PC-3 (cell line): ENCODE measurements around the gene SLC1A2. TPM values are rescaled to one million over a fixed set of nuclear protein-coding genes. Genes with fewer than 3 reads are reported as not detected.

ENCODE experiments used
- ATAC-seq: fragments of 200-7000 bp; cut with Tn5 transposase; 2 replicates; pipeline ENCODE4 v1.9.1; 2020; ENCODE audit warnings: mild to moderate bottlenecking, moderate library complexity
- BruUV-seq: library from RNA; stranded (reverse); fragments of 400-500 nt; replicated peaks from 2 replicates; lab custom pipeline; 2021; lab: Mats Ljungman, UMichigan
- CTCF ChIA-PET: fragments of 300-600 bp; sonication (Branson Sonifier 250); formaldehyde crosslinking; loops from one replicate; lab custom pipeline; 2022; ENCODE audit warnings: antibody characterized with exemption; lab: Charles Lee
- POLR2A ChIA-PET: fragments of 300-600 bp; sonication (Branson Sonifier 250); formaldehyde crosslinking; loops from one replicate; lab custom pipeline; 2022; ENCODE audit warnings: antibody characterized with exemption; ENCODE audit not compliant: unreplicated experiment; lab: Charles Lee
- DNase-seq: peaks from one replicate; pipeline ENCODE4 v3.0.0-alpha.2; 2015
- H2AFZ ChIP-seq: fragments of 300-600 bp; sonication (generic); 2 replicates; pipeline ENCODE4 v1.6.0; 2016; ENCODE audit warnings: antibody characterized with exemption, low read length
- H3F3A ChIP-seq: fragments of 300-600 bp; sonication (generic); one replicate; pipeline ENCODE4 v1.6.0; 2017; ENCODE audit warnings: antibody characterized with exemption, low read length, control low read depth, mild to moderate bottlenecking; ENCODE audit not compliant: unreplicated experiment
- H3K27ac ChIP-seq: fragments of 300-600 bp; sonication (generic); 2 replicates; pipeline ENCODE4 v1.5.1; 2016; ENCODE audit warnings: mild to moderate bottlenecking, low read length
- H3K27me3 ChIP-seq: fragments of 300-600 bp; sonication (generic); 2 replicates; pipeline ENCODE4 v1.6.1; 2016; ENCODE audit warnings: low read length, mixed read lengths
- H3K36me3 ChIP-seq: fragments of 300-600 bp; sonication (generic); 2 replicates; pipeline ENCODE4 v1.6.1; 2016; ENCODE audit warnings: low read depth, mixed run types, low read length, mixed read lengths
- H3K4me1 ChIP-seq: fragments of 300-600 bp; sonication (generic); 2 replicates; pipeline ENCODE4 v1.5.1; 2016; ENCODE audit warnings: low read length; ENCODE audit not compliant: insufficient read depth
- H3K4me2 ChIP-seq: fragments of 300-600 bp; sonication (generic); 2 replicates; pipeline ENCODE4 v1.6.0; 2016; ENCODE audit warnings: low read length
- H3K4me3 ChIP-seq: fragments of 300-600 bp; sonication (generic); 2 replicates; pipeline ENCODE4 v1.5.1; 2016; ENCODE audit warnings: mild to moderate bottlenecking, low read length, mixed read lengths
- H3K79me2 ChIP-seq: fragments of 300-600 bp; sonication (generic); 2 replicates; pipeline ENCODE4 v1.6.1; 2017; ENCODE audit warnings: low read length, mixed read lengths
- H3K9ac ChIP-seq: fragments of 300-600 bp; sonication (generic); 2 replicates; pipeline ENCODE4 v1.6.0; 2016; ENCODE audit warnings: mild to moderate bottlenecking, low read length
- H3K9me2 ChIP-seq: fragments of 300-600 bp; sonication (generic); replicated peaks from 2 replicates; pipeline ENCODE4 v1.6.1; 2016; ENCODE audit warnings: mixed run types, low read length, mixed read lengths
- H3K9me3 ChIP-seq: fragments of 300-600 bp; sonication (generic); 2 replicates; pipeline ENCODE4 v1.6.1; 2016; ENCODE audit warnings: low read length, mixed read lengths
- H4K20me1 ChIP-seq: fragments of 300-600 bp; sonication (generic); 2 replicates; pipeline ENCODE4 v1.6.1; 2016; ENCODE audit warnings: low read length, mixed read lengths
- EZH2 ChIP-seq: fragments of 300-600 bp; sonication (generic); IDR thresholded peaks from one replicate; pipeline ENCODE4 v1.6.1; 2017; ENCODE audit warnings: antibody characterized with exemption, mild to moderate bottlenecking, low read length; ENCODE audit not compliant: unreplicated experiment
- EZH2phosphoT487 ChIP-seq: fragments of 300-600 bp; sonication (generic); IDR thresholded peaks from 2 replicates; pipeline ENCODE4 v1.6.1; 2018; ENCODE audit warnings: mild to moderate bottlenecking, antibody characterized with exemption, low read length, borderline replicate concordance
- intact Hi-C: fragments of 100-400 bp; cut with micrococcal nuclease; formaldehyde crosslinking; loops from 2 replicates; pipeline ENCODE4 v1.9.0; 2023
- total RNA-seq: library from RNA; depleted of rRNA; stranded (reverse); fragments of >200 nt; gene quantifications from 2 replicates; pipeline ENCODE4 v1.2.3, GENCODE V29; 2014
- TF ChIP-seq, protein P1 (sequence below): fragments of 300-600 bp; sonication (generic); conservative IDR thresholded peaks from 2 replicates; pipeline ENCODE4 v1.5.1; 2017; ENCODE audit warnings: antibody characterized with exemption, low read depth, mild to moderate bottlenecking, low read length

SLC1A2 gene
- total RNA-seq, 1 experiment from 2014 or later, result 0.18 TPM

DNA sequence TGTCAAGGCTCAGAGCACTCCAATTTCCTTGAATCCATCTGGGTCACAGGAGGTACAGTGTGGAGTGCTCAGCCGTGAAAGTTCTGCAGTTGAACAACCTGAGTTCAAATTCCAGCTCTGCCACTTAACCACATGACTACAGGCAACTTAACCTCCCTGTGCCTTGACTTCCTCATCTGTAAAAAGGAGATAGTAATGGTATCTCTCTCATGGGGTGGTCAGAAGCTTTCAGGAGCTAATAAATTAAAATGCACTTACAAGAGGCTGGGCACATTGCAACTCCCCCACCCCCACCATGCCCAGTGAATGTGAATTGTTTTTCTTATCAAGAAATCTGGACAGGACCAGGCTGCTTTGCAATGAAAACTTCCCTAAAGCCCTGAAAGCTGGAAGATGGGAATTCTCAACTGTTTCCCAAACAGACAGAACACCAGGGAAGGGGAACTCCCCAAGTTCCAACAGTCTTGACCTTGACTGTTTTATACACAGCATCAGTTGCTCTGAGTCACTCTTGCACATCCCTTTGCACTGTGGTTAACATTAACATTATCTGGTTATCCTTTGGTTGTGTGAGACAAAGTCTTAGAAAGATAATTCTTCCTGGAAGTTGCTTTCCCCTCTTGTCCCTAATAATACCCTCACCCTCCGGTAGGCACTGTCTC lies 137.0 kb downstream of the SLC1A2 start:
- H4K20me1 ChIP-seq, result no peaks in the 10 kb centered on the region
- no peak overlapping the region for H2AFZ ChIP-seq
- no TSS peak for BruUV-seq
- H3K4me1 ChIP-seq, result no peaks in the 10 kb centered on the region
- DNase-seq (no peak), ATAC-seq (no peak)
- no peak overlapping the region for H3K9ac ChIP-seq
- no peaks in the 10 kb centered on the region for H3F3A ChIP-seq
- H3K36me3 ChIP-seq, result no peaks in the 10 kb centered on the region
- H3K4me3 ChIP-seq, result no peak overlapping the region
- no peaks in the 10 kb centered on the region for H3K27me3 ChIP-seq
- ChIA-PET POLR2A (no interaction called here), CTCF (no interaction called here)
- no peak overlapping the region for H3K27ac ChIP-seq
- H3K9me3 ChIP-seq, result no peaks in the 10 kb centered on the region
- no peaks in the 10 kb centered on the region for H3K79me2 ChIP-seq
- intact Hi-C loops, result no loop called here
- TF ChIP-seq EZH2phosphoT487, result no peak
- TF ChIP-seq EZH2, result no peak
- TF ChIP-seq, protein P1, sequence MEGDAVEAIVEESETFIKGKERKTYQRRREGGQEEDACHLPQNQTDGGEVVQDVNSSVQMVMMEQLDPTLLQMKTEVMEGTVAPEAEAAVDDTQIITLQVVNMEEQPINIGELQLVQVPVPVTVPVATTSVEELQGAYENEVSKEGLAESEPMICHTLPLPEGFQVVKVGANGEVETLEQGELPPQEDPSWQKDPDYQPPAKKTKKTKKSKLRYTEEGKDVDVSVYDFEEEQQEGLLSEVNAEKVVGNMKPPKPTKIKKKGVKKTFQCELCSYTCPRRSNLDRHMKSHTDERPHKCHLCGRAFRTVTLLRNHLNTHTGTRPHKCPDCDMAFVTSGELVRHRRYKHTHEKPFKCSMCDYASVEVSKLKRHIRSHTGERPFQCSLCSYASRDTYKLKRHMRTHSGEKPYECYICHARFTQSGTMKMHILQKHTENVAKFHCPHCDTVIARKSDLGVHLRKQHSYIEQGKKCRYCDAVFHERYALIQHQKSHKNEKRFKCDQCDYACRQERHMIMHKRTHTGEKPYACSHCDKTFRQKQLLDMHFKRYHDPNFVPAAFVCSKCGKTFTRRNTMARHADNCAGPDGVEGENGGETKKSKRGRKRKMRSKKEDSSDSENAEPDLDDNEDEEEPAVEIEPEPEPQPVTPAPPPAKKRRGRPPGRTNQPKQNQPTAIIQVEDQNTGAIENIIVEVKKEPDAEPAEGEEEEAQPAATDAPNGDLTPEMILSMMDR, result no peak
- no peaks in the 10 kb centered on the region for H3K9me2 ChIP-seq
- no peak overlapping the region for H3K4me2 ChIP-seq

DNA sequence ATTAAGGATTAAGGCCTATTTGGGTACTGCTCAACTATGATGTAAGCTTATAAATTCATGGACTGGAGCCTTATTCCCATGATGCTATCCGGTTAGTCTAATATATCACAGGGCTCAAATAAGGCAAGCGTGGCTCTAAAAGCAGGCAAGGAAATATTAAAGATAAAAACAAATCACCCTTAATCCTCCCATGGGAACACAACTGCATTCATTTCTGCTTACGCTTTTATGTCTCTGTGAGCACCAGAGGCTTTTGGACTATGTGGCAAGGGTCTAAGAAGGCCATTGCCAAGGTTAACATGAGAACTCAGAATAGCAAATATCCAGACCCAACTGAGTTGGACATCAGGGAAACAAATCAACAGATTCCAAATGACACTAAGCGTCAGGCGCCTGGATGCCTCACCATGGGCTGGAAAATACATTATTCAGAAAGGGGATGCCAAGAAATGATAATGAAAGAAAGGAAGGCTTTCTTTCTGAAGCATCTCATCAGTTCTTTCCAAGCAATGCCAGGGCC lies 138.1 kb downstream of the SLC1A2 start:
- Histone ChIP-seq H3K79me2 (no peaks in the 10 kb centered on the region), H3K36me3 (no peaks in the 10 kb centered on the region), H3K4me2 (no peak overlapping the region), H2AFZ (no peak overlapping the region), H4K20me1 (no peaks in the 10 kb centered on the region), H3K9me3 (no peaks in the 10 kb centered on the region), H3K9me2 (no peaks in the 10 kb centered on the region), H3K4me1 (peaks cover 5% of the 10 kb centered on the region), H3F3A (no peaks in the 10 kb centered on the region), H3K27ac (no peak overlapping the region), H3K9ac (no peak overlapping the region), H3K4me3 (no peak overlapping the region), H3K27me3 (no peaks in the 10 kb centered on the region)
- BruUV-seq, result no TSS peak
- POLR2A ChIA-PET, result no interaction called here
- TF ChIP-seq EZH2, result no peak
- TF ChIP-seq, protein P1, result no peak
- TF ChIP-seq EZH2phosphoT487, result no peak
- intact Hi-C loops, result no loop called here
- DNase-seq (no peak), ATAC-seq (no peak)
- CTCF ChIA-PET, result no interaction called here

DNA sequence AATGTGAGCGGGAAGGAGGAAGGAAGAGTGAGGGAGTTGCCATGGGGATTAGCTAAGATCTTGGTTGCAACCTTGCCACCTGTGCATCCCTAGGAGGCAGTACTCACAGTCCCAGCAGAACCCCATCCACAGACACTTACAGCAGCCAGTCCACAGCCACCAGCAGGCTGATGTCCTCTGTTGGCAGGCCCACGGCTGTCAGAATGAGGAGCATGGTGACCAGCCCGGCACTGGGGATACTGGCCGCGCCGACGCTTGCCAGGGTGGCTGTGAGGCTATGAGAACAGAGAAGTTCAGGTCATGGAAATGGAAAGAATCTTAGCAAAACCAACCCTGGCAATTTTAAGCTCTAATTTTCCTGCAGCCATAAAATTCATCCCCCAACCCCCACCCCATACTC lies 138.6 kb downstream of the SLC1A2 start:
- Histone ChIP-seq H3K4me2 (no peak overlapping the region), H3K4me3 (no peak overlapping the region), H3K9ac (no peak overlapping the region), H3K4me1 (peaks cover 10% of the 10 kb centered on the region), H3K27me3 (no peaks in the 10 kb centered on the region), H3K27ac (no peak overlapping the region), H3K9me2 (no peaks in the 10 kb centered on the region), H2AFZ (no peak overlapping the region), H3K9me3 (no peaks in the 10 kb centered on the region), H3F3A (no peaks in the 10 kb centered on the region), H4K20me1 (no peaks in the 10 kb centered on the region), H3K79me2 (no peaks in the 10 kb centered on the region), H3K36me3 (no peaks in the 10 kb centered on the region)
- ATAC-seq (no peak), DNase-seq (no peak)
- TF ChIP-seq EZH2 (no peak), EZH2phosphoT487 (no peak)
- TF ChIP-seq, protein P1, result no peak
- ChIA-PET POLR2A (no interaction called here), CTCF (no interaction called here)
- intact Hi-C loops, result no loop called here
- no TSS peak for BruUV-seq
